Nephron (organoid): Measurements from ENCODE around the gene CR2.

Source experiments
- H3K27ac Mint-ChIP-seq, 3 experiments: 2 replicates each; pipeline ENCODE4 v1.8.0; 2020; ENCODE audit warnings: mixed read lengths in 3 of 3, mild to moderate bottlenecking in 2 of 3, moderate library complexity in 1 of 3
- H3K27me3 Mint-ChIP-seq: 2 replicates; pipeline ENCODE4 v1.8.0; 2021; ENCODE audit warnings: low read depth, mild to moderate bottlenecking, moderate library complexity, mixed read lengths
- H3K36me3 Mint-ChIP-seq: 2 replicates; pipeline ENCODE4 v1.8.0; 2020; ENCODE audit warnings: low read depth, mixed read lengths
- H3K4me1 Mint-ChIP-seq: 2 replicates; pipeline ENCODE4 v1.8.0; 2020; ENCODE audit warnings: mixed read lengths
- H3K4me3 Mint-ChIP-seq, 3 experiments: 2 replicates each; pipeline ENCODE4 v1.8.0; 2020; ENCODE audit warnings: mild to moderate bottlenecking in 3 of 3, mixed read lengths in 3 of 3, moderate library complexity in 2 of 3
- H3K9me3 Mint-ChIP-seq: 2 replicates; pipeline ENCODE4 v1.8.0; 2020; ENCODE audit warnings: mixed read lengths
- CTCF ChIP-seq, 3 experiments: fragments of 200-600 bp; sonication (generic); IDR thresholded peaks; one replicate each; pipeline ENCODE4 v1.5.0; 2021; ENCODE audit warnings: antibody characterized with exemption in 3 of 3; ENCODE audit not compliant: unreplicated experiment in 3 of 3

Gene CR2

GRCh38 chr1:207424570-207425131 is 29.5 kb upstream of the CR2 start:
- no peak overlapping the region for H3K4me3 Mint-ChIP-seq
- H3K4me1 Mint-ChIP-seq = peaks cover 25% of the 10 kb centered on the region
- H3K9me3 Mint-ChIP-seq = peaks cover 26% of the 10 kb centered on the region
- no peak for TF ChIP-seq CTCF (IDR thresholded peaks at IDR 0.05; ENCODE audit: unreplicated experiment in 3 of 3)
- H3K36me3 Mint-ChIP-seq = no peaks in the 10 kb centered on the region
- H3K27ac Mint-ChIP-seq = no peak overlapping the region
- peaks cover 38% of the 10 kb centered on the region for H3K27me3 Mint-ChIP-seq

GRCh38 chr1:207427832-207428585 is 26.1 kb upstream of the CR2 start:
- Mint-ChIP-seq H3K9me3 (peaks cover 16% of the 10 kb centered on the region), H3K4me3 (peak overlapping the region in 1 of 3 experiments; percentile 4), H3K4me1 (peaks cover 25% of the 10 kb centered on the region), H3K36me3 (no peaks in the 10 kb centered on the region), H3K27ac (peak overlapping the region in 1 of 3 experiments; percentile 39), H3K27me3 (peaks cover 30% of the 10 kb centered on the region)
- no peak for TF ChIP-seq CTCF (IDR thresholded peaks at IDR 0.05; ENCODE audit: unreplicated experiment in 3 of 3)

GRCh38 chr1:207428783-207429182 is 25.3 kb upstream of the CR2 start:
- TF ChIP-seq CTCF (IDR thresholded peaks at IDR 0.05; ENCODE audit: unreplicated experiment in 3 of 3) = no peak
- H3K27me3 Mint-ChIP-seq = peaks cover 22% of the 10 kb centered on the region
- peaks cover 16% of the 10 kb centered on the region for H3K9me3 Mint-ChIP-seq
- H3K27ac Mint-ChIP-seq = peak overlapping the region in 1 of 3 experiments; percentile 39
- H3K4me3 Mint-ChIP-seq = no peak overlapping the region
- peaks cover 25% of the 10 kb centered on the region for H3K4me1 Mint-ChIP-seq
- no peaks in the 10 kb centered on the region for H3K36me3 Mint-ChIP-seq

DNA sequence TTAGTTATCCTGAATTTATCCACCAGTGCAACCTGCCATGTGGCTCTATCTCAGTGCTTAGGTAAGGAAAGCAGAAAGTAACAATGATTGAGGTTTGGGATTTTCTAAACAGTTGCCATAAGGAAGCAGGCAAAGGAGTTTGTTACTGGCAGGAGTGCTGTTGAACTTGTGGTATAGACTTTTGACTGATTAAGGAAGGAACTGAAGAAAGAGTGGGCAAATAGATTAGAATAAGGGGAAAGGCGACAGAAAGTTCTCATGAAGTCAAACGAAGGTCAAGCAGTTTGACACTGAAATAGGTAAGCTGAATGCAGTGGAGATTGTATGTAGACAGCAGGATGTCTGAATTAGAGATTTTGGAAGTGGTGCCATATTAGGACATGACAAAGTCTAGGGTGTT is 24.2 kb upstream of the CR2 start:
- Mint-ChIP-seq H3K9me3 (peaks cover 14% of the 10 kb centered on the region), H3K36me3 (no peaks in the 10 kb centered on the region), H3K27ac (no peak overlapping the region), H3K4me1 (peaks cover 25% of the 10 kb centered on the region), H3K27me3 (peaks cover 16% of the 10 kb centered on the region), H3K4me3 (no peak overlapping the region)
- TF ChIP-seq CTCF (IDR thresholded peaks at IDR 0.05; ENCODE audit: unreplicated experiment in 3 of 3) = no peak

DNA sequence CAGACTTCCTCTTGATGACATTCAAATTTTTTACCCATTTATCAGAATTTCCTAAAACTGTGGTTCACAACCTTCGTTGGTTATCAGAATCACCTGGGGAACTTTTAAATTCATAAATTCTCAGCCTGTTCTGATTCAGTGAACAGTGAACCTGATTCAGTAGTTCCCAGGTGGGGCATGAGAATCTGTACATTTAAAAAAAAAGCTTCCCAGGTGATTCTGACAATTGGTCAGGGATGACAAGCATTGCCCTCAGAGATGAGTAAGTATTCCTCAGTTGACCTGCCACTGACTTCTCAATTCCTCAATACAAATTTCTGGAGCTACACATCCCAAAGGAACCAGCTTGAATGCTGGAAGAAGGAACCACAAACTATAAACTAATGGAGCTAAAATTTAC is 23.5 kb upstream of the CR2 start:
- Mint-ChIP-seq H3K4me1 (peaks cover 18% of the 10 kb centered on the region), H3K36me3 (no peaks in the 10 kb centered on the region), H3K9me3 (peaks cover 8% of the 10 kb centered on the region), H3K27ac (no peak overlapping the region), H3K27me3 (peaks cover 10% of the 10 kb centered on the region), H3K4me3 (no peak overlapping the region)
- no peak for TF ChIP-seq CTCF (IDR thresholded peaks at IDR 0.05; ENCODE audit: unreplicated experiment in 3 of 3)

DNA sequence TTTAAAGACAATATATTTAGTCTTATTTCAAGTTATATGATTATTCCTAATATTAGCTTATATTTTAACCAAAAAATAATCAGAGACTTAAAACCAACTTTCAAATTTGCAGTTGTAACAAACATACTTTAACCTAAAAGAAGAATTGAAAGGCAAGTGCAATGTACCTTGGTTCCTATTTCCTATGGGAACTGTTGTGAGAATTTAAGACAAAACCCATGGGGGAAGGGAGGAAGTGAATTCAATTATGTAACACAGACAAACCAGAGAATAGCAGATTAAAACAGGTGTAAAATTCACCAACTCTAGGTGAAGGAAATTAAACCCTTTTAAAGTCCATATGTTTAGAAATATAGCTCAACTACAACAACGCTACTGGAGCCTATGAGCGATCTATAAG is 22.6 kb upstream of the CR2 start:
- Mint-ChIP-seq H3K36me3 (no peaks in the 10 kb centered on the region), H3K4me3 (no peak overlapping the region), H3K9me3 (peaks cover 6% of the 10 kb centered on the region), H3K27ac (no peak overlapping the region), H3K4me1 (peaks cover 17% of the 10 kb centered on the region), H3K27me3 (peaks cover 8% of the 10 kb centered on the region)
- TF ChIP-seq CTCF (IDR thresholded peaks at IDR 0.05; ENCODE audit: unreplicated experiment in 3 of 3) = no peak
